ENCODE results near the gene NDUFA5. TPM values are rescaled to one million over a fixed set of nuclear protein-coding genes. Genes with fewer than 3 reads are reported as not detected.

NDUFA5 gene
- total RNA-seq, 4 donors from 2014 or later = 107 to 129 (median 124) TPM

GRCh38 chr7:123599766-123600165 lies 42.1 kb upstream of the NDUFA5 start:
- Histone ChIP-seq H3K27ac (no peak overlapping the region), H3K4me1 (no peaks in the 10 kb centered on the region), H3K27me3 (no peaks in the 10 kb centered on the region), H3K36me3 (no peaks in the 10 kb centered on the region), H3K9me3 (no peaks in the 10 kb centered on the region), H3K4me3 (replicated peaks in 1 of 3) (no peak overlapping the region)
- 88 to 96% methylated on average over 2 of the region's 2 CpGs for WGBS, 2 donors
- intact Hi-C loops (cut with DNase I) = no loop called here
- TF ChIP-seq POLR2A (IDR thresholded peaks at IDR 0.05) = no peak
- no peak for TF ChIP-seq CTCF (IDR thresholded peaks at IDR 0.05)
- no peak for DNase-seq

- H3K36me3 ChIP-seq = no peaks in the 10 kb centered on the region
- H3K4me3 ChIP-seq (replicated peaks in 1 of 3) = no peak overlapping the region
- TF ChIP-seq POLR2A (IDR thresholded peaks at IDR 0.05) (no peak), CTCF (IDR thresholded peaks at IDR 0.05) (no peak)
- 52 to 62% methylated on average over 3 of the region's 3 CpGs for WGBS, 2 donors
- no peaks in the 10 kb centered on the region for H3K27me3 ChIP-seq
- no peak overlapping the region for H3K27ac ChIP-seq
- no peaks in the 10 kb centered on the region for H3K4me1 ChIP-seq
- H3K9me3 ChIP-seq = no peaks in the 10 kb centered on the region
- no peak for DNase-seq
- intact Hi-C loops (cut with DNase I) = no loop called here
Observed at GRCh38 chr7:123598657-123599056, 41.0 kb upstream of the NDUFA5 start.

- WGBS, 2 donors = 36 to 44% methylated on average over 5 to 9 of the region's 10 CpGs
- Histone ChIP-seq H3K36me3 (no peaks in the 10 kb centered on the region), H3K9me3 (no peaks in the 10 kb centered on the region), H3K27ac (no peak overlapping the region), H3K4me3 (replicated peaks in 1 of 3) (no peak overlapping the region), H3K4me1 (no peaks in the 10 kb centered on the region), H3K27me3 (no peaks in the 10 kb centered on the region)
- peak in 1 of 2 donors; percentile 3 for DNase-seq
- TF ChIP-seq POLR2A (IDR thresholded peaks at IDR 0.05) = no peak
- TF ChIP-seq CTCF (IDR thresholded peaks at IDR 0.05) = no peak
- intact Hi-C loops (cut with DNase I) = no loop called here
Observed at GRCh38 chr7:123594813-123595241, 37.2 kb upstream of the NDUFA5 start.

GRCh38 chr7:123588376-123588775 lies 30.8 kb upstream of the NDUFA5 start:
- Histone ChIP-seq H3K4me3 (replicated peaks in 1 of 3) (no peak overlapping the region), H3K9me3 (no peaks in the 10 kb centered on the region), H3K36me3 (no peaks in the 10 kb centered on the region), H3K27ac (no peak overlapping the region), H3K27me3 (no peaks in the 10 kb centered on the region), H3K4me1 (no peaks in the 10 kb centered on the region)
- 95 to 97% methylated on average over 2 of the region's 2 CpGs for WGBS, 2 donors
- intact Hi-C loops (cut with DNase I) = no loop called here
- no peak for DNase-seq
- TF ChIP-seq POLR2A (IDR thresholded peaks at IDR 0.05) = no peak
- no peak for TF ChIP-seq CTCF (IDR thresholded peaks at IDR 0.05)

GRCh38 chr7:123583821-123584220 lies 26.2 kb upstream of the NDUFA5 start:
- TF ChIP-seq POLR2A (IDR thresholded peaks at IDR 0.05) (no peak), CTCF (IDR thresholded peaks at IDR 0.05) (no peak)
- WGBS, 2 donors = 90 to 94% methylated on average over 4 of the region's 4 CpGs
- intact Hi-C loops (cut with DNase I) = no loop called here
- H3K4me1 ChIP-seq = peaks cover 0 to 3% of the 10 kb centered on the region in 2 donors
- no peaks in the 10 kb centered on the region for H3K27me3 ChIP-seq
- no peaks in the 10 kb centered on the region for H3K36me3 ChIP-seq
- no peaks in the 10 kb centered on the region for H3K9me3 ChIP-seq
- H3K27ac ChIP-seq = no peak overlapping the region
- no peak for DNase-seq
- H3K4me3 ChIP-seq (replicated peaks in 1 of 3) = no peak overlapping the region

Data from thyroid gland (tissue), 4 donors.